Keratinocyte (primary cell): Measurements from ENCODE around the gene PDZK1. TPM values are rescaled to one million over a fixed set of nuclear protein-coding genes. Genes with fewer than 3 reads are reported as not detected.

Source experiments
- DNase-seq: peaks from one replicate; pipeline ENCODE4 v3.0.0-alpha.2; 2011; ENCODE audit warnings: low read depth, missing footprints, low spot score
- FAIRE-seq: peaks from 2 replicates; lab custom pipeline; 2011; peaks lifted over from hg19 to GRCh38; lab: Jason Lieb, UNC
- H2AFZ ChIP-seq: 2 replicates; pipeline ENCODE4 v1.6.0; 2012; ENCODE audit warnings: low read length, control low read depth, inconsistent platforms; ENCODE audit not compliant: control insufficient read depth
- H3K27ac ChIP-seq: 2 replicates; pipeline ENCODE4 v1.5.1; 2011; ENCODE audit warnings: low read length; ENCODE audit not compliant: control insufficient read depth, insufficient read depth
- H3K27me3 ChIP-seq: 3 replicates; pipeline ENCODE4 v1.6.0; 2011; ENCODE audit warnings: low read length; ENCODE audit not compliant: control insufficient read depth, insufficient read depth; ENCODE audit errors: extremely low read depth
- H3K36me3 ChIP-seq, 2 experiments: 2 replicates in 1 of 2; 3 replicates in 1 of 2; pipeline ENCODE4 v1.5.1; 2011; ENCODE audit warnings: low read length in 2 of 2, mild to moderate bottlenecking in 1 of 2; ENCODE audit not compliant: control insufficient read depth in 2 of 2, insufficient read depth in 2 of 2; ENCODE audit errors: extremely low read depth in 1 of 2
- H3K4me1 ChIP-seq: 3 replicates; pipeline ENCODE4 v1.5.1; 2011; ENCODE audit warnings: low read length; ENCODE audit not compliant: control insufficient read depth, insufficient read depth; ENCODE audit errors: extremely low read depth
- H3K4me2 ChIP-seq: 3 replicates; pipeline ENCODE4 v1.6.0; 2011; ENCODE audit warnings: low read depth, low read length; ENCODE audit not compliant: control insufficient read depth, insufficient read depth; ENCODE audit errors: extremely low read depth
- H3K4me3 ChIP-seq, 3 experiments: fragments of 200-600 bp in 1 of 3; sonication (generic) in 1 of 3; 2 replicates in 2 of 3; 3 replicates in 1 of 3; pipeline ENCODE4 v1.5.1; 2011 to 2016; ENCODE audit warnings: low read length in 3 of 3, mild to moderate bottlenecking in 3 of 3, control low read depth in 2 of 3, inconsistent platforms in 1 of 3, low read depth in 1 of 3, mixed read lengths in 1 of 3, mixed run types in 1 of 3, moderate library complexity in 1 of 3; ENCODE audit not compliant: control insufficient read depth in 2 of 3, insufficient read depth in 2 of 3; ENCODE audit errors: extremely low read depth in 1 of 3
- H3K79me2 ChIP-seq: 2 replicates; pipeline ENCODE4 v1.6.0; 2012; ENCODE audit warnings: low read length; ENCODE audit not compliant: control insufficient read depth, insufficient read depth
- H3K9ac ChIP-seq: 3 replicates; pipeline ENCODE4 v1.6.0; 2011; ENCODE audit warnings: low read length; ENCODE audit not compliant: control insufficient read depth, insufficient read depth; ENCODE audit errors: extremely low read depth
- H3K9me1 ChIP-seq: 3 replicates; pipeline ENCODE4 v1.6.0; 2011; ENCODE audit warnings: low read length; ENCODE audit not compliant: control insufficient read depth, insufficient read depth; ENCODE audit errors: extremely low read depth
- H3K9me3 ChIP-seq: 2 replicates; pipeline ENCODE4 v1.5.1; 2012; ENCODE audit warnings: low read depth, low read length; ENCODE audit not compliant: control insufficient read depth
- H4K20me1 ChIP-seq: 3 replicates; pipeline ENCODE4 v1.6.0; 2011; ENCODE audit warnings: low read length; ENCODE audit not compliant: control insufficient read depth, insufficient read depth; ENCODE audit errors: extremely low read depth
- CTCF ChIP-seq, 3 experiments: IDR thresholded peaks in 1 of 3; conservative IDR thresholded peaks in 1 of 3; optimal IDR thresholded peaks in 1 of 3; 2 replicates in 2 of 3; 3 replicates in 1 of 3; pipeline versions ENCODE3 to v1.5.1; 2011; ENCODE audit warnings: low read length in 3 of 3, mild to moderate bottlenecking in 3 of 3, moderate library complexity in 2 of 3, control low read depth in 1 of 3, inconsistent platforms in 1 of 3; ENCODE audit not compliant: insufficient read depth in 2 of 3; ENCODE audit errors: extremely low read depth in 1 of 3
- EZH2 ChIP-seq: IDR thresholded peaks from one replicate; pipeline ENCODE4 v1.6.1; 2012; ENCODE audit warnings: inconsistent platforms, mild to moderate bottlenecking, low read length, moderate library complexity
- dilution Hi-C: fragments of 300-500 bp; cut with MboI; formaldehyde crosslinking; loops from one replicate; pipeline ENCODE4 v1.7.0; 2020; ENCODE audit warnings: low sequenced_read_pairs; ENCODE audit not compliant: extremely low pct_ligation_motif_present
- polyA plus RNA-seq, 5 experiments: library from polyadenylated mRNA; depleted of rRNA in 3 of 5; stranded (reverse) in 3 of 5; stranded (forward) in 1 of 5; unstranded in 1 of 5; fragments of >200 nt; gene quantifications; 1 replicate in 1 of 5; 2 replicates in 3 of 5; 3 replicates in 1 of 5; pipeline versions ENCODE4 v1.2.1 to v1.2.3, GENCODE V29; 2011 to 2012; ENCODE audit warnings: missing spikeins in 2 of 5, low read depth in 1 of 5, low replicate concordance in 1 of 5

The PDZK1 gene
- polyA plus RNA-seq, 1 donor (not counting 4 experiments of a cell fraction or from before 2014, with no cell fraction given), result 0.21 TPM

GRCh38 chr1:145730900-145731299 is 23.7 kb upstream of the PDZK1 start:
- Histone ChIP-seq H3K4me1 (no peaks in the 10 kb centered on the region), H3K4me2 (no peak overlapping the region), H3K4me3 (no peak overlapping the region), H3K27ac (no peak overlapping the region), H4K20me1 (no peaks in the 10 kb centered on the region), H3K9me1 (no peaks in the 10 kb centered on the region), H3K79me2 (no peaks in the 10 kb centered on the region), H3K27me3 (no peaks in the 10 kb centered on the region), H3K9me3 (no peaks in the 10 kb centered on the region), H3K36me3 (no peaks in the 10 kb centered on the region), H2AFZ (no peak overlapping the region), H3K9ac (no peak overlapping the region)
- TF ChIP-seq EZH2, result no peak
- TF ChIP-seq CTCF (optimal IDR thresholded peaks at IDR 0.05 in 1 of 3, IDR thresholded peaks at IDR 0.05 in 1 of 3, conservative IDR thresholded peaks at IDR 0.05 in 1 of 3; ENCODE audit: extremely low read depth in 1 of 3, insufficient read depth in 2 of 3, low read length in 3 of 3), result peak in 1 of 3 experiments; percentile 7
- FAIRE-seq (no peak), DNase-seq (no peak)
- dilution Hi-C loops, result no loop called here

- H3K9me1 ChIP-seq, result no peaks in the 10 kb centered on the region
- no peak overlapping the region for H3K9ac ChIP-seq
- H3K79me2 ChIP-seq, result no peaks in the 10 kb centered on the region
- dilution Hi-C loops, result no loop called here
- H2AFZ ChIP-seq, result no peak overlapping the region
- H3K27me3 ChIP-seq, result no peaks in the 10 kb centered on the region
- no peak overlapping the region for H3K4me3 ChIP-seq
- DNase-seq (no peak), FAIRE-seq (no peak)
- no peaks in the 10 kb centered on the region for H3K36me3 ChIP-seq
- no peak overlapping the region for H3K27ac ChIP-seq
- H3K4me1 ChIP-seq, result no peaks in the 10 kb centered on the region
- H4K20me1 ChIP-seq, result no peaks in the 10 kb centered on the region
- TF ChIP-seq CTCF (optimal IDR thresholded peaks at IDR 0.05 in 1 of 3, IDR thresholded peaks at IDR 0.05 in 1 of 3, conservative IDR thresholded peaks at IDR 0.05 in 1 of 3; ENCODE audit: extremely low read depth in 1 of 3, insufficient read depth in 2 of 3, low read length in 3 of 3) (no peak), EZH2 (no peak)
- H3K4me2 ChIP-seq, result no peak overlapping the region
- no peaks in the 10 kb centered on the region for H3K9me3 ChIP-seq
Observed at GRCh38 chr1:145730467-145730866, 23.3 kb upstream of the PDZK1 start.
